Spleen (tissue), 11 donors: ENCODE results near the gene GOLGA1. TPM values are rescaled to one million over a fixed set of nuclear protein-coding genes. Genes with fewer than 3 reads are reported as not detected.
A peak's percentile ranks its signal among the peaks of the same experiment; 100 is the strongest.

ENCODE experiments used
- DNase-seq: peaks from one replicate; pipeline ENCODE4 v3.0.0-alpha.2; 2020
- H3K27ac ChIP-seq, 8 donors: fragments of 200-600 bp; sonication (generic) in 7 of 8; 1 replicate in 4 of 8; 2 replicates in 4 of 8; pipeline versions ENCODE4 v1.5.0 to v1.8.0; 2016 to 2021; ENCODE audit warnings: inconsistent platforms in 4 of 8, mild to moderate bottlenecking in 4 of 8, moderate library complexity in 1 of 8
- H3K27me3 ChIP-seq, 7 donors: fragments of 200-600 bp; sonication (generic) in 6 of 7; replicated peaks in 1 of 7; 1 replicate in 4 of 7; 2 replicates in 3 of 7; pipeline versions ENCODE4 v1.5.0 to v1.8.0; 2016 to 2021; ENCODE audit warnings: inconsistent platforms in 3 of 7, mild to moderate bottlenecking in 1 of 7
- H3K36me3 ChIP-seq, 6 donors: fragments of 200-600 bp; sonication (generic) in 5 of 6; 1 replicate in 4 of 6; 2 replicates in 2 of 6; pipeline versions ENCODE4 v1.5.0 to v1.8.0; 2016 to 2021; ENCODE audit warnings: inconsistent platforms in 2 of 6
- H3K4me1 ChIP-seq, 6 donors: fragments of 200-600 bp; sonication (generic) in 5 of 6; 1 replicate in 3 of 6; 2 replicates in 3 of 6; pipeline versions ENCODE4 v1.5.0 to v1.8.0; 2016 to 2021; ENCODE audit warnings: inconsistent platforms in 3 of 6
- H3K4me3 ChIP-seq, 8 donors: fragments of 200-600 bp; sonication (generic) in 7 of 8; 1 replicate in 4 of 8; 2 replicates in 4 of 8; pipeline versions ENCODE4 v1.5.0 to v1.8.0; 2016 to 2021; ENCODE audit warnings: inconsistent platforms in 4 of 8, mild to moderate bottlenecking in 4 of 8, moderate library complexity in 2 of 8
- H3K9me3 ChIP-seq, 8 donors: fragments of 200-600 bp; sonication (generic) in 7 of 8; 1 replicate in 4 of 8; 2 replicates in 4 of 8; pipeline versions ENCODE4 v1.5.0 to v1.8.0; 2016 to 2021; ENCODE audit warnings: inconsistent platforms in 4 of 8
- CTCF ChIP-seq, 11 experiments: fragments of 200-600 bp in 7 of 11; fragments of 450-650 bp in 4 of 11; sonication (generic) in 4 of 11; IDR thresholded peaks in 8 of 11; conservative IDR thresholded peaks in 3 of 11; 1 replicate in 7 of 11; 2 replicates in 4 of 11; pipeline versions ENCODE4 v1.4.0 to v1.8.0; 2016 to 2021; ENCODE audit warnings: antibody characterized with exemption in 11 of 11, inconsistent platforms in 4 of 11, mild to moderate bottlenecking in 1 of 11
- POLR2A ChIP-seq, 3 donors: fragments of 450-650 bp; IDR thresholded peaks; one replicate each; pipeline ENCODE4 v1.5.1; 2017; ENCODE audit warnings: antibody characterized with exemption in 3 of 3, mild to moderate bottlenecking in 1 of 3
- POLR2AphosphoS5 ChIP-seq, 3 donors: sonication (generic); formaldehyde crosslinking; IDR thresholded peaks; one replicate each; pipeline ENCODE4 v1.5.1; 2017; ENCODE audit warnings: antibody characterized with exemption in 3 of 3
- WGBS, 5 donors: extraction: QIAGEN DNeasy Blood & Tissue Kit in 3 of 5; methylation state at CpG; one replicate each; pipeline versions ENCODE4 v1.1.5 to v1.1.7; 2013 to 2018; 5-methylcytosine and 5-hydroxymethylcytosine counted together
- intact Hi-C: fragments of 100-400 bp; cut with DNase I; formaldehyde crosslinking; loops from one replicate; pipeline ENCODE4 v1.15.0; 2023; ENCODE audit warnings: low total_unique reads
- polyA plus RNA-seq, 3 donors: library from polyadenylated mRNA; stranded (reverse); fragments of 200-250 nt; gene quantifications; one replicate each; pipeline ENCODE4 v1.2.1, GENCODE V29; 2013
- total RNA-seq, 7 donors: library from RNA; depleted of rRNA in 3 of 7; stranded (reverse); fragments of >200 nt in 3 of 7; fragmentation: NEBNext Ultra II Directional in 4 of 7; extraction: Animal tissue kit (Norgen Biotek cat#: 25700) in 4 of 7; gene quantifications; one replicate each; pipeline versions ENCODE4 v1.1.0 to v1.2.1, GENCODE V29; 2016 to 2021
- donor health status: healthy with polysubstance abuse.
- donor health status: DM: no; HTN: no; CAD: no; lungs with moderate emphysema.
- donor health status: DM: no; HTN: no; CAD: no.
- donor health status: Bipolar disorder and iron deficiency.
- donor health status: healthy.
- donor health status: DM: no; HTN: no; CAD: no.
- donor health status: DM: yes; HTN: yes; CAD: no.

GOLGA1 gene
- total and polyA plus RNA-seq, 10 donors, result 4.7 to 30.5 (median 22.9) TPM

GRCh38 chr9:124975131-124975530, 34.2 kb upstream of the GOLGA1 start:
- Histone ChIP-seq H3K9me3 (no peaks in the 10 kb centered on the region), H3K27me3 (no peaks in the 10 kb centered on the region), H3K4me1 (peaks cover 0 to 10% (median 0%) of the 10 kb centered on the region in 6 donors), H3K4me3 (no peak overlapping the region), H3K36me3 (peaks cover 0 to 40% (median 12%) of the 10 kb centered on the region in 6 donors), H3K27ac (peak overlapping the region in 1 of 8 donors; percentile 7)
- WGBS, 5 donors, result 49 to 59% (median 54%) methylated on average over 2 of the region's 2 CpGs
- intact Hi-C loops, result no loop called here
- no peak for DNase-seq
- TF ChIP-seq POLR2AphosphoS5 (IDR thresholded peaks at IDR 0.05) (no peak), POLR2A (IDR thresholded peaks at IDR 0.05) (no peak), CTCF (IDR thresholded peaks at IDR 0.05 in 8 of 11, conservative IDR thresholded peaks at IDR 0.05 in 3 of 11) (no peak)

DNA sequence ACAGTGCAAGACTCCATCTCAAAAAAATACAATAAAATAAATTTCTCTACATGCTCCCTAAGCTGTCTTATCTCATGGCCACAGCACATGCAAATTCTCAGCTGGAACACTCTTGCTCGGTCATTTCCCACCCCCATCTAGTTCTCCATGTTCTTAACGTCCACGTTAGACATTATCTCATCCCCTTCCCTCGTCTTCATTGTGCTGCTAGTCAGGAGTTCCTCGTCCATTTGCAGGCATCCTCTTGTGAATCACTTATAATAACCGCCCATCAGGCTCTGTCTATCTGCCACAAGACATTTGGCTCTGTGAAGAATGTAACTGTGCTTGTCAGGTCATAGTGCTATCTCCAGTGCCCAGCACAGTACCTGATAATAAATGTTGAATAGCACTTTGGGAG, 32.9 kb upstream of the GOLGA1 start:
- Histone ChIP-seq H3K36me3 (peaks cover 0 to 48% (median 15%) of the 10 kb centered on the region in 6 donors), H3K27me3 (no peaks in the 10 kb centered on the region), H3K4me1 (peaks cover 0 to 10% (median 0%) of the 10 kb centered on the region in 6 donors), H3K27ac (no peak overlapping the region), H3K9me3 (no peaks in the 10 kb centered on the region), H3K4me3 (no peak overlapping the region)
- intact Hi-C loops, result no loop called here
- no peak for DNase-seq
- WGBS, 5 donors, result 93 to 96% (median 94%) methylated on average over 6 of the region's 6 CpGs
- TF ChIP-seq POLR2AphosphoS5 (IDR thresholded peaks at IDR 0.05), result no peak
- no peak for TF ChIP-seq CTCF (IDR thresholded peaks at IDR 0.05 in 8 of 11, conservative IDR thresholded peaks at IDR 0.05 in 3 of 11)
- no peak for TF ChIP-seq POLR2A (IDR thresholded peaks at IDR 0.05)

DNA sequence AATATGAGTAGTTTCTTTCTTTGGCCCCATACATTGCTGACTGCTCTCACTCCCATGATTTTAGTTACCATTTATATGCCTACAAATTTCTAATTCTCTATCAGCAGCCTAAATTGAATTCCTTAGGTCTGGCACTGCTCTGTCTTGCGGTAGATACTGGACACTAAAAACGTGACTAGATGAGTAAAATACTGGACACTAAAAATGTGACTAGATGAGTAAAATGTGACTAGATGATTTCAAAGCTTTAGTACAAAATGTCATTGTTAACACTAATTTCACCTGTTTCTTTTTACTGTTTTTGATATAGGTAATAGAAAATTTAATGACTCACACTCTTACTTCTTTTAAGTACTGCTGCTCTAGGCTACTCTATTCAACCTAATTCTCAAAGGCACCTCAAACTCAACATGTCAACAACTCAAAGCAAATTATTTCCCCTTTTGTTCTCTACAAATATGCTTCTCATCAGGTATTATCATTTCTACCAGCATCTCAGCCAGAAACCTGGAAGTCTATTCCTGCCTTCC, 31.4 kb upstream of the GOLGA1 start:
- Histone ChIP-seq H3K27ac (no peak overlapping the region), H3K27me3 (no peaks in the 10 kb centered on the region), H3K36me3 (peaks cover 0 to 62% (median 15%) of the 10 kb centered on the region in 6 donors), H3K4me1 (peaks cover 0 to 10% (median 0%) of the 10 kb centered on the region in 6 donors), H3K4me3 (no peak overlapping the region), H3K9me3 (no peaks in the 10 kb centered on the region)
- DNase-seq, result no peak
- intact Hi-C loops, result no loop called here
- no peak for TF ChIP-seq CTCF (IDR thresholded peaks at IDR 0.05 in 8 of 11, conservative IDR thresholded peaks at IDR 0.05 in 3 of 11)
- WGBS, 5 donors, result 72 to 93% (median 82%) methylated on average over 2 of the region's 2 CpGs

- Histone ChIP-seq H3K4me3 (no peak overlapping the region), H3K9me3 (no peaks in the 10 kb centered on the region), H3K27ac (no peak overlapping the region), H3K36me3 (peaks cover 0 to 50% (median 13%) of the 10 kb centered on the region in 6 donors), H3K4me1 (peaks cover 0 to 27% (median 15%) of the 10 kb centered on the region in 6 donors), H3K27me3 (no peaks in the 10 kb centered on the region)
- 43 to 85% (median 65%) methylated on average over 2 of the region's 2 CpGs for WGBS, 5 donors
- intact Hi-C loops, result no loop called here
- DNase-seq, result no peak
- TF ChIP-seq POLR2AphosphoS5 (IDR thresholded peaks at IDR 0.05), result no peak
- TF ChIP-seq CTCF (IDR thresholded peaks at IDR 0.05 in 8 of 11, conservative IDR thresholded peaks at IDR 0.05 in 3 of 11), result no peak
- TF ChIP-seq POLR2A (IDR thresholded peaks at IDR 0.05), result no peak
Observed at GRCh38 chr9:124969401-124969800, 28.5 kb upstream of the GOLGA1 start.
